Peyer's patch (tissue), 4 donors: ENCODE results near the gene COG5. TPM values are rescaled to one million over a fixed set of nuclear protein-coding genes. Genes with fewer than 3 reads are reported as not detected.

Source experiments
- DNase-seq, 3 donors: peaks; one replicate each; pipeline ENCODE4 v3.0.0-alpha.2; 2017 to 2019
- H3K27ac ChIP-seq, 4 donors: fragments of 200-600 bp; sonication (generic); one replicate each; pipeline ENCODE4 v1.5.1; 2016 to 2019
- H3K27me3 ChIP-seq, 2 donors: fragments of 200-600 bp; sonication (generic); one replicate each; pipeline ENCODE4 v1.5.1; 2019
- H3K36me3 ChIP-seq, 3 donors: fragments of 200-600 bp; sonication (generic); one replicate each; pipeline ENCODE4 v1.5.1; 2016 to 2019
- H3K4me1 ChIP-seq, 4 donors: fragments of 200-600 bp; sonication (generic); one replicate each; pipeline ENCODE4 v1.5.1; 2016 to 2019
- H3K4me3 ChIP-seq, 4 donors: fragments of 200-600 bp; sonication (generic); 1 replicate in 3 of 4; 2 replicates in 1 of 4; pipeline ENCODE4 v1.5.1; 2016 to 2019; ENCODE audit warnings: mild to moderate bottlenecking in 1 of 4
- H3K9me3 ChIP-seq, 4 donors: fragments of 200-600 bp; sonication (generic); one replicate each; pipeline ENCODE4 v1.5.1; 2016 to 2019; ENCODE audit warnings: mild to moderate bottlenecking in 1 of 4
- CTCF ChIP-seq, 6 experiments: fragments of 450-650 bp in 4 of 6; fragments of 200-600 bp in 2 of 6; sonication (generic) in 1 of 6; IDR thresholded peaks; one replicate each; pipeline ENCODE4 v1.5.1; 2017 to 2019; ENCODE audit warnings: antibody characterized with exemption in 6 of 6, mild to moderate bottlenecking in 3 of 6, moderate library complexity in 1 of 6
- POLR2A ChIP-seq, 2 donors: fragments of 450-650 bp; IDR thresholded peaks; one replicate each; pipeline ENCODE4 v1.5.1; 2017; ENCODE audit warnings: antibody characterized with exemption in 2 of 2, mild to moderate bottlenecking in 2 of 2, moderate library complexity in 2 of 2
- total RNA-seq, 4 donors: library from RNA; depleted of rRNA; stranded (reverse); fragments of >200 nt; gene quantifications; one replicate each; pipeline ENCODE4 v1.1.0, GENCODE V29; 2016

Gene COG5
- total RNA-seq, 4 donors from 2014 or later, result 31.1 to 175 (median 68.0) TPM

GRCh38 chr7:107495516-107495915 lies 68.2 kb downstream of the COG5 start:
- TF ChIP-seq POLR2A (IDR thresholded peaks at IDR 0.05) (no peak), CTCF (IDR thresholded peaks at IDR 0.05) (no peak)
- H3K27me3 ChIP-seq, result no peaks in the 10 kb centered on the region
- no peak for DNase-seq

GRCh38 chr7:107494884-107495283 lies 68.8 kb downstream of the COG5 start:
- Histone ChIP-seq H3K4me1 (no peaks in the 10 kb centered on the region), H3K27me3 (no peaks in the 10 kb centered on the region), H3K36me3 (no peaks in the 10 kb centered on the region), H3K27ac (no peak overlapping the region), H3K9me3 (no peaks in the 10 kb centered on the region), H3K4me3 (no peak overlapping the region)
- no peak for DNase-seq
- TF ChIP-seq POLR2A (IDR thresholded peaks at IDR 0.05), result no peak

More at GRCh38 chr7:107495516-107495915, 68.2 kb downstream of the COG5 start:
- Histone ChIP-seq H3K4me3 (no peak overlapping the region), H3K36me3 (no peaks in the 10 kb centered on the region), H3K9me3 (no peaks in the 10 kb centered on the region), H3K27ac (no peak overlapping the region), H3K4me1 (no peaks in the 10 kb centered on the region)

DNA sequence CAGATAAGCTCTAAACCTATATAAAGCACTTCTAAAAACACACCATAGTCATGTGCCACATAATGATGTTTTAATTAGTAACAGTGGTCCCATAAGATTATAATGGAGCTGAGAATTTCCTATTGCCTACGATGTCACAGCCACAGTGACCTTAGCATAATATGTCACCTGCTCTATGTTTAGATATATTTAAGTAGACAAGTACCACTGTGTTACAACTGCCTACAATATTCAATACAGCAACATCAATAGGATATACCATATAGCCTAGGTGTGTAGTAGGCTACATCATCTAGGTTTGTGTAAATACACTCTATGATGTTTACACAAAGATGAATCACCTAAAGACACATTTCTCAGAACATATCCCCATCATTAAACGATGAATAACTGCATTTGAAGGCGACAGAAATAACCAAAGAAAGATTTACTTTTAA lies 69.4 kb downstream of the COG5 start:
- no peaks in the 10 kb centered on the region for H3K9me3 ChIP-seq
- no peak for DNase-seq
- no peaks in the 10 kb centered on the region for H3K27me3 ChIP-seq
- H3K36me3 ChIP-seq, result no peaks in the 10 kb centered on the region
- H3K4me3 ChIP-seq, result no peak overlapping the region
- no peaks in the 10 kb centered on the region for H3K4me1 ChIP-seq
- no peak for TF ChIP-seq POLR2A (IDR thresholded peaks at IDR 0.05)
- TF ChIP-seq CTCF (IDR thresholded peaks at IDR 0.05), result no peak
- H3K27ac ChIP-seq, result no peak overlapping the region

GRCh38 chr7:107492875-107493274 lies 70.8 kb downstream of the COG5 start:
- no peak for TF ChIP-seq POLR2A (IDR thresholded peaks at IDR 0.05)

DNA sequence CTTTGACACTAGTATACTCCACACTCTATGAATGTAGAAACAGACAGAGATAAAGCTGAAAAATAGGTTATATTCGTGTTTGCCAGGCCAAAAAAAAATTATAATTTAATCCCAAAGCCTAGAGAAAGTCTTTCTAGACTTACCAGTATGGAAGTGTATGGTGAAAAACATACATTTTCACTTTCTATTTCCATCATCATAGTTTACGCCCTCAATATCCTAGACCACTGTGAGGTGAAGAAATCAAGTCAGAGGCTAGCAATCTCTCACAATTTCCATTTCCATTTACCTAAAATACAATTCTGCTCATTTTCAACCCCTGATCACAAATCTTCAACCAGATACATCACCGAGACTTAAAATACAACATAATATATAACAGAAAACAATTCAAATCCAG lies 77.7 kb downstream of the COG5 start:
- Histone ChIP-seq H3K4me3 (no peak overlapping the region), H3K27ac (no peak overlapping the region), H3K4me1 (no peaks in the 10 kb centered on the region), H3K9me3 (no peaks in the 10 kb centered on the region), H3K36me3 (no peaks in the 10 kb centered on the region), H3K27me3 (no peaks in the 10 kb centered on the region)
- no peak for TF ChIP-seq CTCF (IDR thresholded peaks at IDR 0.05)
- no peak for TF ChIP-seq POLR2A (IDR thresholded peaks at IDR 0.05)
- no peak for DNase-seq

More at GRCh38 chr7:107492875-107493274, 70.8 kb downstream of the COG5 start:
- no peak overlapping the region for H3K27ac ChIP-seq
- no peak overlapping the region for H3K4me3 ChIP-seq
- no peak for DNase-seq
- H3K9me3 ChIP-seq, result no peaks in the 10 kb centered on the region
- no peaks in the 10 kb centered on the region for H3K36me3 ChIP-seq
- no peaks in the 10 kb centered on the region for H3K4me1 ChIP-seq
- no peaks in the 10 kb centered on the region for H3K27me3 ChIP-seq

GRCh38 chr7:107482571-107482970 lies 81.1 kb downstream of the COG5 start:
- no peak for TF ChIP-seq CTCF (IDR thresholded peaks at IDR 0.05)
- TF ChIP-seq POLR2A (IDR thresholded peaks at IDR 0.05), result no peak
- Histone ChIP-seq H3K9me3 (no peaks in the 10 kb centered on the region), H3K27me3 (no peaks in the 10 kb centered on the region), H3K4me1 (no peaks in the 10 kb centered on the region), H3K27ac (no peak overlapping the region), H3K4me3 (no peak overlapping the region), H3K36me3 (no peaks in the 10 kb centered on the region)
- no peak for DNase-seq

GRCh38 chr7:107480932-107481331 lies 82.8 kb downstream of the COG5 start:
- Histone ChIP-seq H3K9me3 (no peaks in the 10 kb centered on the region), H3K36me3 (no peaks in the 10 kb centered on the region), H3K4me3 (no peak overlapping the region), H3K4me1 (no peaks in the 10 kb centered on the region), H3K27me3 (no peaks in the 10 kb centered on the region), H3K27ac (no peak overlapping the region)
- no peak for DNase-seq
- no peak for TF ChIP-seq POLR2A (IDR thresholded peaks at IDR 0.05)
